Measurements from ENCODE around the gene RPL22.

DNA sequence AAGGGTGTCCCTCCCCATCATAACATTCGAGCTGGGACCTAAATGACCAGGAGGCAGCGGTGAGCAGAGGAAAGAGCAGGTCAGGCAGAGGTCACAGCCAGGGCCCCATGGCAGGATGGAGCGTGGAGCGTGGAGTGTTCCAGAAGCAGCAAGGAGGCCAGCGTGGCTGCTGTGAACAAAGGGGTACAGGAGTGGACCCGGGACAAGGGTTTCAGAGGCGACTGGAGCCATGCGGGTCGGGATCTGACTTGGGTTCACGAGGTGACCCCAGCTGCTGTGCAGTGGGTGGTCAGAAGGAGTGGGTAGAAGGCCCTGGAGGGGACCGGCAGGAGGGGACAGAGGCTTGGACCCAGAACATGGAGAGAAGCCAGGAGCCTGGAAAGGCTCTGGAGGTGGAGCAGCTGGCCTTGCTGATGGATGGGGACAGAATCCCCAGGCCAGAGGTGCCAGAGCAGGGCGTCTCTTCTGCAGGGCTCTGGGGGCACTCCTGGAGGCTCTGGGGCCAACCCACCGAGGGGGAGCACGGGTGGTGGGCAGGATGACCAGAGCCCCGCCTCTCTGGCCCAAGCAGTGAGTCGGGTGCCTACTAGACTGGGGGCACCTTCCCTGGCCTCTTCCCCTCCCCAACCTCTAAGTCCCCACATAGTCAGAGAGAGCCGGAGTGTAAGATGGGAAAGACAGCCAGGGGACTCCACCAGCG, 21.6 kb downstream of the RPL22 start:
- TF ChIP-seq, protein P1, sequence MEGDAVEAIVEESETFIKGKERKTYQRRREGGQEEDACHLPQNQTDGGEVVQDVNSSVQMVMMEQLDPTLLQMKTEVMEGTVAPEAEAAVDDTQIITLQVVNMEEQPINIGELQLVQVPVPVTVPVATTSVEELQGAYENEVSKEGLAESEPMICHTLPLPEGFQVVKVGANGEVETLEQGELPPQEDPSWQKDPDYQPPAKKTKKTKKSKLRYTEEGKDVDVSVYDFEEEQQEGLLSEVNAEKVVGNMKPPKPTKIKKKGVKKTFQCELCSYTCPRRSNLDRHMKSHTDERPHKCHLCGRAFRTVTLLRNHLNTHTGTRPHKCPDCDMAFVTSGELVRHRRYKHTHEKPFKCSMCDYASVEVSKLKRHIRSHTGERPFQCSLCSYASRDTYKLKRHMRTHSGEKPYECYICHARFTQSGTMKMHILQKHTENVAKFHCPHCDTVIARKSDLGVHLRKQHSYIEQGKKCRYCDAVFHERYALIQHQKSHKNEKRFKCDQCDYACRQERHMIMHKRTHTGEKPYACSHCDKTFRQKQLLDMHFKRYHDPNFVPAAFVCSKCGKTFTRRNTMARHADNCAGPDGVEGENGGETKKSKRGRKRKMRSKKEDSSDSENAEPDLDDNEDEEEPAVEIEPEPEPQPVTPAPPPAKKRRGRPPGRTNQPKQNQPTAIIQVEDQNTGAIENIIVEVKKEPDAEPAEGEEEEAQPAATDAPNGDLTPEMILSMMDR (conservative IDR thresholded peaks at IDR 0.05; ENCODE audit: low read depth, low read length) = no peak
- TF ChIP-seq EZH2 (IDR thresholded peaks at IDR 0.05; ENCODE audit: borderline replicate concordance, low read depth, low read length, poor library complexity, severe bottlenecking) = no peak
